ENCODE data around the gene ANKS1B.

DNA sequence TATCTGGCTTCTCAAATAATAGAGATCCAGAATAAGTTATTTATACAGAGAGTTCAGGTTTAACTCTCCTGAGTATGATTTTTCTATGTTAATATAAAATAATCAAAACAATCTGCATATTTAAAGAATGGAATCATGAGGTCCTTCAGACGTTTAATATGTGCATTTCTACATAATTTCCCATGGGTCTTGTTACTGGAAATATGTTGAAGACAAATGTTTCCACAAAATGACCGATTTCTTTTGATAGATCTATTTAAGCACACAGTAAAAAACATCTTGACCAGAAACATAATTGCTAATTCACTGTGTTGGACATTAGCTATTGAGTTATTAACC, 957.7 kb downstream of the ANKS1B start:
- TF ChIP-seq POLR2A (IDR thresholded peaks at IDR 0.05): no peak
- TF ChIP-seq, protein P1, sequence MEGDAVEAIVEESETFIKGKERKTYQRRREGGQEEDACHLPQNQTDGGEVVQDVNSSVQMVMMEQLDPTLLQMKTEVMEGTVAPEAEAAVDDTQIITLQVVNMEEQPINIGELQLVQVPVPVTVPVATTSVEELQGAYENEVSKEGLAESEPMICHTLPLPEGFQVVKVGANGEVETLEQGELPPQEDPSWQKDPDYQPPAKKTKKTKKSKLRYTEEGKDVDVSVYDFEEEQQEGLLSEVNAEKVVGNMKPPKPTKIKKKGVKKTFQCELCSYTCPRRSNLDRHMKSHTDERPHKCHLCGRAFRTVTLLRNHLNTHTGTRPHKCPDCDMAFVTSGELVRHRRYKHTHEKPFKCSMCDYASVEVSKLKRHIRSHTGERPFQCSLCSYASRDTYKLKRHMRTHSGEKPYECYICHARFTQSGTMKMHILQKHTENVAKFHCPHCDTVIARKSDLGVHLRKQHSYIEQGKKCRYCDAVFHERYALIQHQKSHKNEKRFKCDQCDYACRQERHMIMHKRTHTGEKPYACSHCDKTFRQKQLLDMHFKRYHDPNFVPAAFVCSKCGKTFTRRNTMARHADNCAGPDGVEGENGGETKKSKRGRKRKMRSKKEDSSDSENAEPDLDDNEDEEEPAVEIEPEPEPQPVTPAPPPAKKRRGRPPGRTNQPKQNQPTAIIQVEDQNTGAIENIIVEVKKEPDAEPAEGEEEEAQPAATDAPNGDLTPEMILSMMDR (IDR thresholded peaks at IDR 0.05): no peak

Measured in Peyer's patch (tissue), 4 donors.